A172 (cell line): Measurements from ENCODE around the gene FMN1. TPM values are rescaled to one million over a fixed set of nuclear protein-coding genes. Genes with fewer than 3 reads are reported as not detected.
A peak's percentile ranks its signal among the peaks of the same experiment; 100 is the strongest.

Source experiments
- DNase-seq: peaks from one replicate; pipeline ENCODE4 v3.0.0-alpha.2; 2015; ENCODE audit warnings: low spot score
- total RNA-seq: library from RNA; depleted of rRNA; stranded (reverse); fragments of >200 nt; shearing (Covaris generic); gene quantifications from 2 replicates; pipeline ENCODE4 v1.2.3, GENCODE V29; 2014

The FMN1 gene
- total RNA-seq, 1 experiment from 2014 or later: 0.95 TPM

DNA sequence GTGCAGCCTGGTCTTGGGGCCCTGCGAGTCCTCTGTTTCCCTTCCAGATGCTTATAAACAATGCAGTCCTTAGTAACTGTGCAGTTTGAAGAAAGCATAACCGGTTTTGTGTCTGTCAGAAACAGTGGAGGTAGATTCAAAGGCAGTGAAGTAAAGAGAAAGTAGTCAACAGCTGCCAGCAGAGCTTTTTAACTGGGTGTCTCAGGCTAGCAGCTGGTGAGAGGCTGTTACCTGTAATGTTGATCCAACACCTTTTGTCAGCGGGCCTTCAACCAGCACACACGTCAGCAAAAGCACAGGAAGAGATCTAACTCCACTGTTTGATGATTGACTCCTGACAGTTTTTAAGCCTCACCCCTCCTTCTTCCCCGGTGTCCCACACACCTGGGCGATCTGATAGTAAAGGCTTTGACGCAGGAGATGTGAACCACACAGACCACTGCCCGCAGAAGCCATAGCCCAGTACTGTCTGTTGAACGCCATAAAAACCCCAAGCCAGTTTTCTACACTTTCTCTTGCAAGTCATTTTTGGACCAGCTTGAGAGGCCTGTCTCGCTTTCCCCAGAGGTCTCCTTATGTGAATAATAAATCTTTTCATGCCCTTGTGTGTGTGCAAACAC, 178.0 kb downstream of the FMN1 start:
- DNase-seq: no peak

DNA sequence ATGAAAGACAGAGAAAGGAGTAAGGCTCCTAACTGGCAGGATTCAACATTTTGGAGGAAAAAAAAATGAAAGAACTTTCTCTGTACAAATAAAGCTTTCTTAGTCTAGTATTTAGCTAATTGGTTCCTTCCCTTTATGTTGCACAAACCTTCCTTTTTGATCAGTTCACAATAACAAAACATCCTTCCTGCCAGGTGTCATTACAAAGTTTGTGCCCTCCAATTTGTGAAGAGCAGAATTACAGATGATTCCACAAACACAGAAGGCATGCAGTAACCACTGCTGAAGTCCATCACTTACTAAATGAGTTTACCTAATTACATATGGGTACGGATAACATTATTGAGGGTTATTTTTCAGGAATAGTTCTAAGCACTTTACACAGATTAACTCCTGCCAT, 179.9 kb downstream of the FMN1 start:
- no peak for DNase-seq

DNA sequence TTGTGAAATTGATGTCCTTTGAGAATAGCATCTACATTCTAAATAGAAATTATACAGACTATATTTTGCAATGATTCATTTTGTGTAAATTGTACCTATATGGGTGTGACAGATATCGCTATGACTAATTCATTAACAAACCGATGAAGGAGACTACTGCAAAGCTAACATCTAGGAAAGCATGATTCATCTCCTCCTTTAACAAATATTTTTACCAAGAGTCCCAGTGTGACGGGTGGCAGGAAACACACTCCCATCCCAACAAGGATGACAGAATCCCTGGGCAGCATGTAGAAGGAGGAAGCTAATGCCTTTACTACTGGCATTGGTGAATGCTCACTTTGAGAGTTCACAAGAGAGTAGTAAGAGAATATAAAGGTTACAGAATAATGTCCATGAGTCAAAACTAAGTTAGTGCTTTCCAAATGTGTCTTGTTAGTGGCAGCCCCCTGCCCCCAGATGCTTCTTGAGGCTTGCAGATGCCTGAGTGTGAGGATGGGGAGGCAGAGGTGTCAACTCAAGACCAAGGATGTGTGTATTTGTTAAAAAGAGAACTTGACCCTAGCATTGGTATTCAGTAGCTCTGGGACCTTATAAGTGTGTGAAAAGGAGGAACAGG, 180.6 kb downstream of the FMN1 start:
- peak; percentile 89 for DNase-seq

DNA sequence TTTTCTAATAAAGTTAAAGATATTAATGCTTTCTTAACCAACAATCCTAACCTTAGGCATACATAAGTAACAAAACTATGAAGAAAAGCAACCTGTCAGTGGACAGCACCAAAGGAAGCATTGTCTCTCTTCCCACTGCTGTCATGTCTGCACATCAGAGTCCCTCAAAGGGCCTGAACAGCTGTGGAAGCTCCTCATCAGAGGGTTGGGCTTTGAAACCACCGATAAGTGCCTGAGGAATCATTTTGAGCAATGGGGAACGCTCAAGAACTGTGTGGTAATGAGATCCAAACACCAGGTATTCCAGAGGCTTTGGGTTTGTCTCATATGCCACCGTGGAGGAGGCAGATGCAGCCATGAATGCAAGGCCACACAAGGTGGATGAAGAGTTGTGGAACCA, 182.5 kb downstream of the FMN1 start:
- no peak for DNase-seq

DNA sequence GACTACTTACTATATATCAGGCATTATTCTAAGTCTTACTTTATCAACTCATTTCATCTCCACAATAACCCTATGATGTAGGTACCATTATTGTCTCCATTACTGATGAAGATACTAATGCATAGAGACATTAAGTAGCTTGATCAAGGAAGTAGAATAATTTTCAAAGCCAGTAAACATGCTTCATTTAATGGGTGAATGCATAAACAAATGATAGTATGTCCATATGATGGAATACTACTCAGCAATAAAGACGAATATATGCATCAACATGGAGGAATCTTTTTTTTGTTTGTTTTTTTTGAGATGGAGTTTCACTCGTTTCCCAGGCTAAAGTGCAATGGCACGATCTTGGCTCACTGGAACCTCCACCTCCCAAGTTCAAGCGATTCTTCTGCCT, 184.9 kb downstream of the FMN1 start:
- DNase-seq: no peak

DNA sequence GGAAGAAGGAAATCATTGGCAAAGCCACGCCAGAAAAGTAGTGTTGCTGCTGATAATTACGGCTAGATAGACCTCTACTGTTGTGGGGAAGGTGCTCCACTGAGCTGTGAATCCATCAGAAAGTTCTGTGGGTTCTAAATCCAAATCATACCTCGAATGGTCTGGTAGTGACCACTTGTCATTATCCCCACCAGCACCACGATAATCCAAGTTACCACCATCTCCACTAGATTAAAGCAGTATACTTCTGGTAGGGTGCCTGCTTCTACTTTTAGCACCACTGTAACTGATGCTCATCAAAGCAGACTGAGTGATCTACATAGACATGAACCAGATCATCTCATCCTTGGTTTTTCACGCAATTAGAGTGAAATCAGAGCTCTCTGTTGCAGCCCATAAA, 185.5 kb downstream of the FMN1 start:
- DNase-seq: no peak

DNA sequence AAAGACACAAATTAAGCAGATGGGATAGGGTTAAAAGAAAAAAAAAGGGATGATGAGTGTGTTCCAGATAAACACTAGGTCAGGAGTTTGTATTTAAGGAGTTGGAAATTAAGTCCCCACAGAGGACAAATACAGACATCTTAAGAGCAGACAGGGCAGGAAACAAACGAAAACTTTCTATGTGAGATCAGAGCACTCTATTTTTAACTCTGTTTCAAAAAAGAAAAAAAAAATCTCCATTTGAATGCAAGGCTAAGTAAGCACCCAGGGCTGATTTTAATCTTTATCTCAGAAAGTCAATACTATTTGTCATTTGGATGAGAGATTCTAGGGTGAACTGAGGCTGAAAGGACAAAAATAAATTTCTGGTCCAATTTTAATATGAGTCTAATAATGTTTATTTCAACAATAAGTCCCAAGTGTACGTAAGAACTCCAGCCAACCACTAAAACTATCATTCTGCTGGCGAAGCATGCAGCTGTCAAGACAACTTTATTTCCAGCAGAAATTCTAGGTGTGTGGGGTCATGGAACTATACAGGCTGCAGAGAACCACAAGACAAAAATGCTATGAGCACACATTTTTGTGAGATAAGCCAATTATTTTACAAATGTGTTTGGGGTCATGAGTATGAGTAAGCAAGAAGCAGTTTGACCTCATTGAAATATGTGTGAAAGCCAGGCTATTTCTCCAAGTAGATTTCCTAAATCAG, 186.1 kb downstream of the FMN1 start:
- peak; percentile 74 for DNase-seq

DNA sequence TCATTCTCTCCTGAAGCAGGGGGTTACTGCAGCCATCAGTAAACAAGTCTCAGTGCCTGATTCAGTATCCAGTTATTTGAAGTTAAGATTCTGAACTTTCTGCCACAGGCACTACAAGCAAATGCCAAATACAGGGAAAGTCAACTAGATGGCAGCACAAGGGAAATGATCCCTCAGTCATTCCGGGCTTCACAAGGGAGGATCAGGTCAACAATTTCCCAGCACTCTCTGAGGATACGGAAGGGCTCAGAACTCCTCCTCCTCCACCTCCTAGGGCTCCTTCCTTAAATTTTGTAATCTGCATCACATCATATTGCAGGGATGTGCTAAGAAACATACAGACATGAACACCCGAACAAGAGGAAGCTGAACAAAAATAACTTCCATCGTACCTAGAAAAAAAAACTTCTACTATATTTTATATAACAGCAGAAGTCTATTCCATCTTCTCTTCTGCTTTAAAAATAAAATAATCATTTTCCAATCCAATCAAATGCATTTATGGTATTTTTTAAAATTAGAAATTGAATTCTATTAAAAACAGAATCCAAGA, 187.1 kb downstream of the FMN1 start:
- DNase-seq: peak; percentile 60

DNA sequence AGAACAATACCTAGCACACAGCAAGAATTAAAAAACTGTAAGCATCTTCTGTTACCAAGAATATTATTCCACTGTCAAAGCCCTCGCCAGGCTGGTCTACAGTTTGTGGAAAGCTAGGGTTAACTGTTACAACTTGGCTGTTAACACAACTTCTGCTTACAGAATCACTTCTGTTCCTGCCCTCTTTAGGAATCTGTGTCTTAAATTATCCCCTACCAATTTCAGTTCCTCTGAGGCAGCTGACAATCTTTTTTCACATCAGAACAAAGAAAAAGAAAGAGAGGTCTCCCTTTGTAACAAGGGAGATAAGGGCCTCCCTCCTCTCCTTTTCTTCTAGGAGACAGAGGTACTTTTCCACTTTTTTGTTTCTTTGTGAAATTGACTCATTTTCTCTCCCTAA, 188.9 kb downstream of the FMN1 start:
- no peak for DNase-seq

DNA sequence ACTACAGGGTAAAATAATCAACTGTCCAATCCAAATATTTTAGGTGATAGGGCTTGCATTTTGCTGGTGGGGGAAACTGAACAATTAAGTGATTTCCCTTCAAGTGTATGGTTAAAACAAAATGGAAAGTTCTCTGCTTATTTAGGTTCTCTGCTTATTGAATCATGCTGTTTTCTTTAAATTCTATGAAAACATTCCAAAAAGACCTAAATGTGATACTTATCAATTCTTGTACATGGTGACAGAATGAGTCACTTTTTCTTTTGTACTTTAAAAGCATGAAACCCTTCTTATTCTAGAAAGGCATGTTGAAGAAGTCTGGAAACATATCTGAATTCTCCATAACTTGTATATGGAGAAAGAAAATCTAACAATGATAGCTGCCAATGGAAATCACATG, 192.6 kb downstream of the FMN1 start:
- DNase-seq: no peak

DNA sequence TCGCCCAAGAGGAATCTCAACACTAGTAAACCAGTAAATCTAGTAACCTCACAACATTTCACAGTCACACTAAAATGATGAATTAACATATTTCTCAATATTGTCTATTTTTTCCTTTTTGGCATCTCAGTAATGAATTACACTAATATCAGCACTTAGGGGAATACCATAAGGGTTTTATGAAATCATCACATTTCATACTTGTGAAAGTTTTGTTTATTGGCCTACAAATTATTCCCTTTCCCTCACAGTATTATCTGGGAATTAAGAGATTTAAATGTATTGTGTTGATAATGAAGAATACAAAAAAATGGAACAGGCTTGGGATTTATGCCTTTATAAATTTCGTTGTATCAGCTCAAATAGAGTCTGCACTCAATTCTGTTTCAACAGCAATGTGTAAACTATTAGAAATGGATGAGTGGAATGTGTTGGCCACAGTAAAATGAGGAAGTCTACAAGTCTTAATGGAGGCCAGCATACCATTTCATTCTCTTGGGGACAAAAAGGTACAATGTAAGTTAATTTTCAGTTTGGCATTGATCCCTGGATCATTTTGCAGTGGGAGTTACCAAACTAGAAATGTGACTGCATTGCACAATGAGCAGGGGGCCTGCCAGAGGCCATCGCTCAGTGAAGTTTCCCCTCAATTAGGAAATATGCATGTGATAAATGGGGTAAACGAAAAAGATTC, 195.4 kb downstream of the FMN1 start:
- DNase-seq: no peak

DNA sequence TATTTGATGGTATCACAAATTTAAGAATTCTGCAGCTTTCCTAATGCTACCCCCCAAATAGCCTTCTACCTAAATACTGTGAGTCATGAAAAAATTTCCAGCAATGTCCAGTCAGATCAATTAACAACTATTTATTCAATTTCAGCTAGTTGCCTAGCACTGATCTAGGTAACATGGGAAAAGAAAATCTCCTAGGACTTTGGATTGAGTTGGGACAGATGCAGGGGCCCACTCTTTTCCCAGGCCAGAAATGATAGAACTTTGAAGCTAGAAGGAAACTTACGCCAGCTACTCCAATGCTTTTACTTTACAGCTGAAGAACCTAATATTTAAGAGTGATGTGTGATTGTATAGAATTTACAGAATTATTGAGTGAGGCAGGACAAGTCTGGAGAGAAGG, 196.3 kb downstream of the FMN1 start:
- no peak for DNase-seq

DNA sequence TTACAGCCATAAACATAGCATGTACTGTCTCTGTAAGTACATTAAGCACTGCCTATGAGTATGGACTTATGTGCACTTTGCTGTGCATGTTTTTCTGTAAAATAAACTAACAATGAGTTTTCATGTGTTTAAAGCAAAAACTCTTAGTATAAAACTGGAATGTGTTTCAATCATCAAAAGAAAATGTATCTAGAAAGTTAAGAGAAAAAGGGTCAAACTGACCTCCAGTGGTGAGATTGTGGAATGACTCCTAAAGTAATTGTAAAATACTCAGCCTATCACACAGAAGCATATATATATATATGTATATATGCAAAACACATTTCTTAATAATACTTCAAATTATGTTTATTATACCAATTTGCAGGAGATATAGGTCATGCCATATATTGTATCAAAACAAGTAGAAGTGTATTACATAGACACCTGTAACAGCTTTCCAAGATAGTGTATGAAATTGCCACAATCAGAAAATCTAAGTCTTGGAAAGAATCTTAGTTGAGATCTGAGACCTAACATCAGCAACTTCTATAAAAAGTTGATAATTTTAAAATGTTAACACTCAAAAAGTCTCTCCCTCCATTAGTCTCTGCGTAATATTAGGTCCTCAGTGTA, 199.6 kb downstream of the FMN1 start:
- peak; percentile 26 for DNase-seq

DNA sequence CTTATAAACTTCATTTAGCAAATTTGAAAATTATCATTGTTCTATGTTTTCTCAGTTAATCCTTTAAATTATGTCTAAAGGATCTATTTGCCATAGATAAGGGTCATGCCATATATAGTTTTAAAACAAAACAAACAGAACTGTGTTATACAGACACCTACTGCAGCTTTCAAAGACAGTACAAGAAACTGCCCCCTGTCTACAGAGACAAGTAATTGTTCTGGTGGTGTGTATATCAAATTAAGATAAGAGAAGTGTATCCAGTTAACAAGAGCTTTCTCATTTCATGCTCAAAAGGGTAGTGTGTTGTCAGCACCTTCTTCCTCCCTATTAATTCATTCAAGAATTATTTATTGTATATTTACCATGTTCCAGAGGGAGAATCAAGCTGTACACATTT, 201.2 kb downstream of the FMN1 start:
- no peak for DNase-seq

DNA sequence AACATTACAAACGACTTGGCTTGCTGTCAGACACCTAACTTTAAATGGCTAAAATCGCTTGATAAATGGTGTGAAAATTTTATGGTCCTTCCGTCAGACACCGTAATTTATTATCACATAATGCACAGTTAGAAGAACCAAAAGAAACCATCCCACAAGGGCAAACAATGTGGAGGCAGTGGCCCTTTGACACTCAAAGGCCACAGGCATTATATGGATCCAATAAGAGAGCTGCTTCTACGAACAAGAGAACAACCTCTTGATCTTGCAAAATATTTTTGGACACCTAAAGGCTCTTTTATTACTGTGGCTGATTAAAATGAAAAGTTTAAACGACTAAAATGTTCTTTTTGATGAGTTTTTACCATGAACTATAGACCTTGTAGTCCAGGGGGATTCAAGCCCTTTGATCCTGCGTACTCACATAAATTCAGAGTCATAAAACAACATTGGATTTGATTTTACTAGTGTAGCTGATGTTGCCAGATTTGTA, 202.8 kb downstream of the FMN1 start:
- no peak for DNase-seq

DNA sequence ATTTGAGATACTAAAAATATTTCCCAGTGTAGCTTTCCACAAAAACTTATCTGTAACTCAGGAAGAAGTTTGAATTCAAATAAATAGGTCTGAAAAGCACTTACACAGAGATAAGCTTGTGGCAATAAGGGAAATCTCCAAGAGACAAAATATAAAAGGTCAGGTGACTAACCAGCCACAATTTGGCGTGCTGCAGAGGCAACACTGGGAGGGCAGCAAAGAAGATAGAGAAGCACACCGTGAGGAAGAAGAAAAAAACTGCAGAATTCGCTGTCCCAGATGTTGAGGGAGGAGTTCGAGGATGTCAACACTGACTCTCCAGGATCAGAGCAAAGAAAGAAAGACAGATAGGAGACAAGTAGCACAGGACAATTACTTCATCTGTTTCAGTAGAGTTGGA, 204.4 kb downstream of the FMN1 start:
- no peak for DNase-seq

DNA sequence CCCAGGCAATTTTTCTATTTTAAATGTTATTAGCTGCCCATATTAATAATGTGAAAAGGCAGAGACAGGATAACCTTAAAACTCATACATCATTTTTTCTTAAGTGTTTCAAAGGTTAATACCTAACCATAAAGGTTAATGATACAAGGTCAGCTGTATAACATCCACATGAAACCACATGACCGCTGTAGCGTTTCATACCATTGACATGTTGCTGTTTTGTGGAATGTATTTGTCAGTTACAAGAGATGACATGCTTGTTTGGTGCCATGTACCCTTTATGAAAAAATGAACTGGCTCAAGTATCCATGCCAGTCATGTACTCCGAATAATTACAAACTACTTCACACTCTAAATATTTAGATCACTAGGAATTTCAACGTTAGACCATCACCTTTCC, 207.4 kb downstream of the FMN1 start:
- DNase-seq: no peak

DNA sequence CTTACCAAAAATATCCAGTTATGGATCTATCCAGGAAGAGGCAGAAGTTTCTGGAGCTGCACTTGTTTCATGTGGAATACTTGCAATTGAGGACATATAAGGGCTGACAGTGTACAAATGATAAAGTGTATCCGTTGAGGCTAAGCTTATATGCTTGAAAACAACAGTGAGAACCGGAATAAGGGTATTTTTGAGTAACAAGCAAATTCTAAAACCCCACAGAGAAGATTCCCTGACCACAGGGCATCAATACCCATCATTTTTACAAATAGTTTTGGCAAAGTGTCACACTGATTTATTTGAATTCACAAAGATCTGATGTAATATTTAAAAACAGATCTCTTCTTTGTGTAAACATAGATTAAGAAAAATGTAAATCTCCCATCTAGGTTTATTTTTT, 208.4 kb downstream of the FMN1 start:
- no peak for DNase-seq

DNA sequence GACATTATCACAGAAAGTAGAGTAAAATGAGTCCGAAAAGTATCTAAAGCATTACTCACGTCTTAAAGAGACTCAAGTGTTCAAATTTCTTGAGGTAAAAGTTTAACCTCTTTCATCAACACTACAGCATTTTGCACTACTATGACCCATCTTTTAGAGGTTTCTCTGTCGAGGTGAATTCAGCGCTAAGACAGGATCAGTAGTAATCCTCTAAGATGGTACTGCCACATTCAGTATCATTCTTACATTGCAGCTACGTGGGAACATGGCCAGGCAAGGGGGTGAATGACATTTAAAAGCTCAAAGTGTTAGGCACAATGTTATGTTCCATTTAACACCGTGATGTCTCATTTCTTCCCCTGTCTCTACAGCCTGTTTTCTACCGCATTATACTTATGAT, 210.8 kb downstream of the FMN1 start:
- DNase-seq: no peak

DNA sequence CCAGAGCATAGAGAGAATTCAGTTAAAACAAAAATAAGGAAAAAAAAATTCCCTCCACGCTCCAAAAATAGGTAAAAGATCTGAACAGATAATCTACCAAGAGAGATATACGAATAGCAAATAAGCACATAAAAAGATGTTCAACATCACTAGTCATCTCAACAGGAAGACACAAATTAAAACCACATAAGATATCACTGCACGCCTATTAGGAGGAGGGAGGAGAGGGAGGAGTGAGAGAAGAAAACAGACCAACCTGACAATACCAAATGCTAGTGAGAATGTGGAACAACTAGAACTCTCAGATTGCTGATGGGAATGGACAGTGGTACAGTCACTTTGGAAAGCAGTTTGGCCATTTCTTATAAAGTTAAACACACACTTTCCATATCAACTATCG, 212.5 kb downstream of the FMN1 start:
- no peak for DNase-seq

DNA sequence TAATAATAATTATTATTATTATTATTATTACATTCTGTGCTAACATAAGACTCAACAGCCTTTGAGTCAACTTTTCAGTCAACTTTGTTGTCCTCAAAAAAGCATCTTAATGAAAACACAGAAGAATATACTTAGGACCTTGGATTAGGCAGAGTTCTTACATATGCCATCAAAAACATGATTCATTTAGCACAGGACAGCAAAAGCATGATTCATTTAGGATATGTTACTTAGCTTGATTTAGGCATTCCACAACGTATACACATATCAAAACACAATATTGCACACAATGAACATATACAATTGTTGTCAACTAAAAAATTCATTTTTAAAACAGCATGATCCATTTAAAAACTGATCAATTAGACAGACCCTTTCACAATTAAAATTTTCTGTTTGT, 213.0 kb downstream of the FMN1 start:
- no peak for DNase-seq

DNA sequence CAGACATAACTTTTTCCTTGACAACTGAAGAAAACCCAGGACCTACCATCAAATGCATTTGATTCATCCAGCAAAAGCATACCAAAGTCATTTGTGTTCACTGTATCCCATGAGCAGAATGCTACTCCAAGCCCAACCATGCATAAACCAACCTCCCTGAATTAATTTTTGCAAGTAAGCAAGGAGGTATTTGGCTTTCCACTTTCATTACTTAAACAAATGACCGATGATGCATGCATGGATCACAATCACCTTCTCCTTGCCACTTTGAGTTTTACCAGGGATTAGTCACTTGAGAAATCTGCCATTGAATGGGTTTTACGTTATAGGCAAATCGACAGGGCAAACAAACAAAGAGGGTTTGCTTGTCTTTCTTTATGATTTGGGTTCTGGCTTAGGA, 214.8 kb downstream of the FMN1 start:
- DNase-seq: peak; percentile 12
